SJCRH30 (cell line): ENCODE results near the gene NEUROD1. TPM values are rescaled to one million over a fixed set of nuclear protein-coding genes. Genes with fewer than 3 reads are reported as not detected.
"Not testable (repeated sequence)": the region's sequence is repeated elsewhere in the genome, so short reads cannot be mapped to it uniquely, and the experiment has no call there.

ENCODE experiments used
- DNase-seq, 2 experiments: peaks; one replicate each; pipeline ENCODE4 v3.0.0-alpha.2; 2015 to 2020
- H3K27ac ChIP-seq: fragments of 250-450 bp; sonication (Bioruptor Pico); 2 replicates; pipeline ENCODE4 v1.5.1; 2020; ENCODE audit warnings: mild to moderate bottlenecking, moderate library complexity
- H3K27me3 ChIP-seq: fragments of 250-450 bp; sonication (Bioruptor Pico); 2 replicates; pipeline ENCODE4 v1.5.1; 2020; ENCODE audit warnings: mild to moderate bottlenecking, moderate library complexity
- H3K36me3 ChIP-seq: fragments of 250-450 bp; sonication (Bioruptor Pico); 2 replicates; pipeline ENCODE4 v1.5.1; 2020; ENCODE audit warnings: mild to moderate bottlenecking, moderate library complexity
- H3K4me1 ChIP-seq: fragments of 250-450 bp; sonication (Bioruptor Pico); 2 replicates; pipeline ENCODE4 v1.5.1; 2020; ENCODE audit warnings: mild to moderate bottlenecking, moderate library complexity
- H3K4me3 ChIP-seq: fragments of 250-450 bp; sonication (Bioruptor Pico); 2 replicates; pipeline ENCODE4 v1.5.1; 2020; ENCODE audit warnings: mild to moderate bottlenecking, moderate library complexity
- H3K9me3 ChIP-seq: fragments of 250-450 bp; sonication (Bioruptor Pico); replicated peaks from 2 replicates; pipeline ENCODE4 v1.5.1; 2020; ENCODE audit warnings: mild to moderate bottlenecking, moderate library complexity
- total RNA-seq: library from RNA; depleted of rRNA; stranded (reverse); fragments of >200 nt; shearing (Covaris generic); gene quantifications from 2 replicates; pipeline ENCODE4 v1.2.3, GENCODE V29; 2014; rRNA removed

The NEUROD1 gene
- not detected in 2 replicates for total RNA-seq

- no peak within 1 kb of the TSS for H3K4me3 ChIP-seq
- H3K36me3 ChIP-seq: no peaks in the 10 kb centered on the region
- no peak within 1 kb of the TSS for H3K27ac ChIP-seq
- no peaks in the 10 kb centered on the region for H3K4me1 ChIP-seq
- no peak for DNase-seq
- no peaks in the 10 kb centered on the region for H3K27me3 ChIP-seq
- H3K9me3 ChIP-seq: no peaks in the 10 kb centered on the region
These were observed at the start of gene NEUROD1 for GRCh38 chr2:181680055-181680936. Gene NEUROD1, minus strand, starts transcription at chr2:181680517. Its CDS starts 1,657 bp downstream, at chr2:181678860.

GRCh38 chr2:181725476-181725875 lies 45.2 kb upstream of the NEUROD1 start:
- Histone ChIP-seq H3K9me3 (no peaks in the 10 kb centered on the region), H3K36me3 (no peaks in the 10 kb centered on the region), H3K27me3 (no peaks in the 10 kb centered on the region), H3K27ac (no peak overlapping the region), H3K4me1 (no peaks in the 10 kb centered on the region), H3K4me3 (no peak overlapping the region)
- no peak for DNase-seq

GRCh38 chr2:181724662-181725061 lies 44.3 kb upstream of the NEUROD1 start:
- Histone ChIP-seq H3K4me1 (no peaks in the 10 kb centered on the region), H3K36me3 (no peaks in the 10 kb centered on the region), H3K27me3 (no peaks in the 10 kb centered on the region), H3K27ac (no peak overlapping the region), H3K9me3 (no peaks in the 10 kb centered on the region), H3K4me3 (no peak overlapping the region)
- no peak for DNase-seq

GRCh38 chr2:181723731-181724130 lies 43.4 kb upstream of the NEUROD1 start:
- Histone ChIP-seq H3K27me3 (no peaks in the 10 kb centered on the region), H3K4me3 (no peak overlapping the region), H3K4me1 (no peaks in the 10 kb centered on the region), H3K9me3 (no peaks in the 10 kb centered on the region), H3K27ac (no peak overlapping the region), H3K36me3 (no peaks in the 10 kb centered on the region)
- DNase-seq: no peak

GRCh38 chr2:181715033-181715630 lies 34.8 kb upstream of the NEUROD1 start:
- no peaks in the 10 kb centered on the region for H3K9me3 ChIP-seq
- no peaks in the 10 kb centered on the region for H3K4me1 ChIP-seq
- no peak overlapping the region for H3K27ac ChIP-seq
- H3K27me3 ChIP-seq: no peaks in the 10 kb centered on the region
- H3K4me3 ChIP-seq: no peak overlapping the region
- peak; percentile 63 to 90 for DNase-seq
- H3K36me3 ChIP-seq: no peaks in the 10 kb centered on the region

GRCh38 chr2:181711051-181711450 lies 30.7 kb upstream of the NEUROD1 start:
- not testable (repeated sequence) for H3K27me3 ChIP-seq, H3K36me3 ChIP-seq

GRCh38 chr2:181702519-181702918 lies 22.2 kb upstream of the NEUROD1 start:
- not testable (repeated sequence) for H3K9me3 ChIP-seq, H3K4me1 ChIP-seq, H3K4me3 ChIP-seq, H3K27ac ChIP-seq, H3K36me3 ChIP-seq, H3K27me3 ChIP-seq, DNase-seq

More at GRCh38 chr2:181711051-181711450, 30.7 kb upstream of the NEUROD1 start:
- H3K27ac ChIP-seq, H3K4me1 ChIP-seq, H3K4me3 ChIP-seq, H3K9me3 ChIP-seq, DNase-seq: not testable (repeated sequence)

GRCh38 chr2:181698223-181698622 lies 17.9 kb upstream of the NEUROD1 start:
- DNase-seq: no peak
- Histone ChIP-seq H3K9me3 (0 out of 2 replicates have a peak, but pooled peaks cover 7% of the 10 kb centered on the region), H3K27ac (no peak overlapping the region), H3K36me3 (no peaks in the 10 kb centered on the region), H3K27me3 (no peaks in the 10 kb centered on the region), H3K4me3 (no peak overlapping the region), H3K4me1 (no peaks in the 10 kb centered on the region)

GRCh38 chr2:181697571-181697970 lies 17.3 kb upstream of the NEUROD1 start:
- Histone ChIP-seq H3K4me1 (no peaks in the 10 kb centered on the region), H3K27me3 (no peaks in the 10 kb centered on the region), H3K9me3 (0 out of 2 replicates have a peak, but pooled peaks cover 2% of the 10 kb centered on the region), H3K36me3 (no peaks in the 10 kb centered on the region), H3K4me3 (no peak overlapping the region), H3K27ac (no peak overlapping the region)
- DNase-seq: no peak

GRCh38 chr2:181697126-181697525 lies 16.8 kb upstream of the NEUROD1 start:
- no peaks in the 10 kb centered on the region for H3K36me3 ChIP-seq
- no peak overlapping the region for H3K4me3 ChIP-seq
- no peaks in the 10 kb centered on the region for H3K9me3 ChIP-seq
- no peak for DNase-seq
- no peak overlapping the region for H3K27ac ChIP-seq
- H3K4me1 ChIP-seq: no peaks in the 10 kb centered on the region
- no peaks in the 10 kb centered on the region for H3K27me3 ChIP-seq

GRCh38 chr2:181694271-181694670 lies 14.0 kb upstream of the NEUROD1 start:
- H3K4me1 ChIP-seq: no peaks in the 10 kb centered on the region
- no peaks in the 10 kb centered on the region for H3K36me3 ChIP-seq
- H3K4me3 ChIP-seq: no peak overlapping the region
- H3K27ac ChIP-seq: no peak overlapping the region
- no peak for DNase-seq
- H3K27me3 ChIP-seq: no peaks in the 10 kb centered on the region
- H3K9me3 ChIP-seq: no peaks in the 10 kb centered on the region

- DNase-seq: no peak
- H3K4me3 ChIP-seq: no peak overlapping the region
- H3K27ac ChIP-seq: no peak overlapping the region
- no peaks in the 10 kb centered on the region for H3K4me1 ChIP-seq
- no peaks in the 10 kb centered on the region for H3K9me3 ChIP-seq
- H3K27me3 ChIP-seq: no peaks in the 10 kb centered on the region
- no peaks in the 10 kb centered on the region for H3K36me3 ChIP-seq
These were observed 10.5 kb upstream of the NEUROD1 start for GRCh38 chr2:181690860-181691259.

- Histone ChIP-seq H3K27ac (no peak overlapping the region), H3K4me3 (no peak overlapping the region), H3K9me3 (no peaks in the 10 kb centered on the region), H3K27me3 (no peaks in the 10 kb centered on the region), H3K36me3 (no peaks in the 10 kb centered on the region), H3K4me1 (no peaks in the 10 kb centered on the region)
- DNase-seq: no peak
These were observed 6.4 kb upstream of the NEUROD1 start for GRCh38 chr2:181686576-181687185.

- peak in 1 of 2 experiments; percentile 5 for DNase-seq
- Histone ChIP-seq H3K4me3 (no peak overlapping the region), H3K27ac (no peak overlapping the region), H3K9me3 (no peaks in the 10 kb centered on the region), H3K27me3 (no peaks in the 10 kb centered on the region), H3K36me3 (no peaks in the 10 kb centered on the region), H3K4me1 (no peaks in the 10 kb centered on the region)
These were observed 4.9 kb upstream of the NEUROD1 start for GRCh38 chr2:181685150-181685688.
